Caco-2 (cell line): ENCODE results near the gene BHLHE40. TPM values are rescaled to one million over a fixed set of nuclear protein-coding genes. Genes with fewer than 3 reads are reported as not detected.
"Not testable (repeated sequence)": the region's sequence is repeated elsewhere in the genome, so short reads cannot be mapped to it uniquely, and the experiment has no call there.

ENCODE experiments used
- BruUV-seq: library from RNA; stranded (reverse); fragments of 400-500 nt; replicated peaks from 2 replicates; lab custom pipeline; 2021; lab: Mats Ljungman, UMichigan
- CTCF ChIA-PET: fragments of 300-600 bp; sonication (Branson Sonifier 250); formaldehyde crosslinking; loops from one replicate; lab custom pipeline; 2022; ENCODE audit warnings: antibody characterized with exemption; lab: Charles Lee
- POLR2A ChIA-PET: fragments of 300-600 bp; sonication (Branson Sonifier 250); formaldehyde crosslinking; loops from one replicate; lab custom pipeline; 2022; ENCODE audit warnings: antibody characterized with exemption; lab: Charles Lee
- DNase-seq, 2 experiments: peaks; one replicate each; pipeline versions ENCODE4 v3.0.0 to v3.0.0-alpha.2; 2020 to 2022
- H3K27me3 ChIP-seq: replicated peaks from 2 replicates; pipeline ENCODE4 v1.6.0; 2011; ENCODE audit warnings: low read length; ENCODE audit not compliant: control insufficient read depth, insufficient read depth
- H3K36me3 ChIP-seq: 2 replicates; pipeline ENCODE4 v1.5.1; 2011; ENCODE audit warnings: low read length; ENCODE audit not compliant: control insufficient read depth, insufficient read depth
- H3K4me1 ChIP-seq: fragments of 250-450 bp; sonication (Bioruptor Pico); 2 replicates; pipeline ENCODE4 v1.5.1; 2020; ENCODE audit warnings: mild to moderate bottlenecking
- H3K4me3 ChIP-seq: 2 replicates; pipeline ENCODE4 v1.5.1; 2011; ENCODE audit warnings: low read depth, mild to moderate bottlenecking, control low read depth, low read length
- H3K9me3 ChIP-seq: fragments of 250-450 bp; sonication (Bioruptor Pico); 2 replicates; pipeline ENCODE4 v1.5.1; 2020; ENCODE audit warnings: mild to moderate bottlenecking, moderate library complexity
- H3K27ac Mint-ChIP-seq: one replicate; pipeline ENCODE4 v1.8.0; 2022; ENCODE audit warnings: mixed read lengths; ENCODE audit not compliant: unreplicated experiment
- H3K27me3 Mint-ChIP-seq: one replicate; pipeline ENCODE4 v1.8.0; 2022; ENCODE audit warnings: mixed read lengths; ENCODE audit not compliant: insufficient read depth, unreplicated experiment
- H3K36me3 Mint-ChIP-seq: one replicate; pipeline ENCODE4 v1.8.0; 2022; ENCODE audit warnings: mild to moderate bottlenecking, mixed read lengths; ENCODE audit not compliant: insufficient read depth, unreplicated experiment
- H3K4me1 Mint-ChIP-seq: one replicate; pipeline ENCODE4 v1.8.0; 2022; ENCODE audit warnings: low read depth, mixed read lengths; ENCODE audit not compliant: unreplicated experiment
- H3K4me3 Mint-ChIP-seq: one replicate; pipeline ENCODE4 v1.8.0; 2022; ENCODE audit warnings: mild to moderate bottlenecking, moderate library complexity, mixed read lengths; ENCODE audit not compliant: unreplicated experiment
- H3K9me3 Mint-ChIP-seq: one replicate; pipeline ENCODE4 v1.8.0; 2022; ENCODE audit warnings: mixed read lengths; ENCODE audit not compliant: unreplicated experiment
- intact Hi-C: fragments of 100-400 bp; cut with micrococcal nuclease; formaldehyde crosslinking; loops from one replicate; pipeline ENCODE4 v1.10.0; 2022; ENCODE audit not compliant: unreplicated experiment
- total RNA-seq: library from RNA; stranded (reverse); gene quantifications from 2 replicates; pipeline ENCODE4 v1.2.3, GENCODE V29; 2022
- TF ChIP-seq, protein P1 (sequence below), 2 experiments: fragments of 200-600 bp in 1 of 2; IDR thresholded peaks; 1 replicate in 1 of 2; 2 replicates in 1 of 2; pipeline versions ENCODE4 v1.5.1 to v1.8.0; 2011 to 2022; ENCODE audit warnings: antibody characterized with exemption in 1 of 2, control low read depth in 1 of 2, inconsistent platforms in 1 of 2, low read depth in 1 of 2, low read length in 1 of 2, mild to moderate bottlenecking in 1 of 2, moderate library complexity in 1 of 2; ENCODE audit not compliant: insufficient read depth in 1 of 2, severe bottlenecking in 1 of 2, unreplicated experiment in 1 of 2

BHLHE40 gene
- total RNA-seq, 1 experiment from 2014 or later, result 8.5 TPM

DNA sequence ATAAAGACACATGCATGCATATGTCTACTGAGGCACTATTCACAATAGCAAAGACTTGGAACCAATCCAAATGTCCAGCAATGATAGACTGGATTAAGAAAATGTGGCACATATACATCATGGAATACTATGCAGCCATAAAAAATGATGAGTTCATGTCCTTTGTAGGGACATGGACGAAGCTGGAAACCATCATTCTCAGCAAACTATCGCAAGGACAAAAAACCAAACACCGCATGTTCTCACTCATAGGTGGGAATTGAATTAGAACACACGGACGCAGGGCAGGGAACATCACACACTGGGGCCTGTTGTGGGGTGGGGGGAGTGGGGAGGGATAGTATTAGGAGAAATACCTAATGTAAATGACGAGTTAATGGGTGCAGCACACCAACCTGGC, 7.8 kb upstream of the BHLHE40 start:
- BruUV-seq, H3K27me3 ChIP-seq, H3K36me3 ChIP-seq, H3K4me3 ChIP-seq, H3K27ac Mint-ChIP-seq, POLR2A ChIA-PET, H3K4me1 ChIP-seq, H3K27me3 Mint-ChIP-seq, H3K36me3 Mint-ChIP-seq, H3K4me3 Mint-ChIP-seq, CTCF ChIA-PET, intact Hi-C loops, DNase-seq, H3K4me1 Mint-ChIP-seq, H3K9me3 ChIP-seq: not testable (repeated sequence)
- H3K9me3 Mint-ChIP-seq, result peaks cover 18% of the 10 kb centered on the region

DNA sequence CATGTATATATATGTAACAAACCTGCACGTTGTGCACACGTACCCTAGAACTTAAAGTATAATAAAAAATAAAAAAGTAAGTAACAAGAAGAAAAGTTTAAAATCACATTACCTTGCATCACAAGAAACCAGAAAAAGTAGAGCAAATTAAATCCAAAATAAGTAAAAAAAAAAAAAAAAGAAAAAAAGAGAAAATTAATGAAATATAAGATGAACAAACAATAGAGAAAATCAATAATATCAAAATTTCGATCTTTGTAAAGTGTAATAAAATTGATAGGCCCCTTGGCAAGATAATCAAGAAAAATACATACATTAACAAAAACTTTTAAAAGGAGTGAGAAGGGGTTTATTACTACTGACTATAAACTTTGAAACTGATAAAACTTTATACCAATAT, 7.4 kb upstream of the BHLHE40 start:
- Histone ChIP-seq H3K4me3 (no peak overlapping the region), H3K4me1 (peaks cover under 1% of the 10 kb centered on the region; the same call in 1 of the 2 replicates), H3K27me3 (no peaks in the 10 kb centered on the region), H3K9me3 (0 out of 2 replicates have a peak, but pooled peaks cover 7% of the 10 kb centered on the region), H3K36me3 (no peaks in the 10 kb centered on the region)
- no peak for DNase-seq
- intact Hi-C loops, result no loop called here
- Mint-ChIP-seq H3K4me3 (no peak overlapping the region), H3K4me1 (no peaks in the 10 kb centered on the region), H3K9me3 (peaks cover 14% of the 10 kb centered on the region), H3K27me3 (peaks cover 7% of the 10 kb centered on the region), H3K36me3 (no peaks in the 10 kb centered on the region), H3K27ac (no peak overlapping the region)
- BruUV-seq, result no TSS peak
- TF ChIP-seq, protein P1, sequence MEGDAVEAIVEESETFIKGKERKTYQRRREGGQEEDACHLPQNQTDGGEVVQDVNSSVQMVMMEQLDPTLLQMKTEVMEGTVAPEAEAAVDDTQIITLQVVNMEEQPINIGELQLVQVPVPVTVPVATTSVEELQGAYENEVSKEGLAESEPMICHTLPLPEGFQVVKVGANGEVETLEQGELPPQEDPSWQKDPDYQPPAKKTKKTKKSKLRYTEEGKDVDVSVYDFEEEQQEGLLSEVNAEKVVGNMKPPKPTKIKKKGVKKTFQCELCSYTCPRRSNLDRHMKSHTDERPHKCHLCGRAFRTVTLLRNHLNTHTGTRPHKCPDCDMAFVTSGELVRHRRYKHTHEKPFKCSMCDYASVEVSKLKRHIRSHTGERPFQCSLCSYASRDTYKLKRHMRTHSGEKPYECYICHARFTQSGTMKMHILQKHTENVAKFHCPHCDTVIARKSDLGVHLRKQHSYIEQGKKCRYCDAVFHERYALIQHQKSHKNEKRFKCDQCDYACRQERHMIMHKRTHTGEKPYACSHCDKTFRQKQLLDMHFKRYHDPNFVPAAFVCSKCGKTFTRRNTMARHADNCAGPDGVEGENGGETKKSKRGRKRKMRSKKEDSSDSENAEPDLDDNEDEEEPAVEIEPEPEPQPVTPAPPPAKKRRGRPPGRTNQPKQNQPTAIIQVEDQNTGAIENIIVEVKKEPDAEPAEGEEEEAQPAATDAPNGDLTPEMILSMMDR (IDR thresholded peaks at IDR 0.05; ENCODE audit: insufficient read depth in 1 of 2, low read depth in 1 of 2, low read length in 1 of 2, severe bottlenecking in 1 of 2, unreplicated experiment in 1 of 2), result no peak
- POLR2A ChIA-PET, result no interaction called here
- CTCF ChIA-PET, result no interaction called here

DNA sequence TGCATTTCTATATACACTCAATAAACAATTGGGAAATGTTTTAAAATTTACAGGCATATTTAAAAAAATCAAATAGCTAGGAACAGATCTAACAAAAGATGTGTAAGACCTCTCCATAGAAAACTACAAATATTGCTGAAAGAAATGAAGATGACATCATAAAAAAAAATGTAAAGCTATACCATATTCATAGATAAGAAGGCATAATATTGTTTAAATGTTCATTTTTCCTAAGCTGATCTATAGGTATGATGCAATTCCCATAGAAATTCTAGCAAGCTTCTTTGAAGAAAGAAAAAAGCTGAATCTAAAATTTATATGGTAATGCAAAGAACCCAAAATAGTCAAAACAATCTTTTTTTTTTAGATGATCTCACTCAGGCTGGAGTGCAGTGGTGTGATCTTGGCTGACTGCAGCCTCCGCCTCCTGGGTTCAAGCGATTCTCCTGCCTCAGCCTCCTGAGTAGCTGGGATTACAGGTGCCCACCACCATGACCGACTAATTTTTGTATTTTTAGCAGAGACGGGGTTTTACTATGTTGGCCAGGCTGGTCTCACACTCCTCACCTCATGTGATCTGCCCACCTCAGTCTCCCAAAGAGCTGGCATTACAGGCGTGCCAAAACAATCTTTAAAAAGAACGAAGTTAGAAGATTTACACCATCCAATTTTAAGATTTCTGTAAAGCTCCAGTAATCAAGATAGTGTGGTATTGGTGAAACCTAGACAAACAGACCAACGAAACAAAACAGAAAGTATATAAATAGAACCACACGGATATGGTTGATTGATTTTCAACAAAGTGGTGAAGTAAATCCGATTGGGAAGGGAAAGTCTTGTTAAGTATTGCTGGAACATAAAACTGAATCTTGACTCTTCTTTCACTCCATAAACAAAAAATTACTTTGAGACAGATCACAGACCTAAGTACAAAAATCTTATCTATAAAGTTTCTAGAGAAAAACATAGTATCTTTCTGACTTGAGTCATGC, 6.3 kb upstream of the BHLHE40 start:
- BruUV-seq, result no TSS peak

More for the DNA sequence above, 6.3 kb upstream of the BHLHE40 start:
- H3K36me3 ChIP-seq, result no peaks in the 10 kb centered on the region
- Mint-ChIP-seq H3K27me3 (peaks cover 5% of the 10 kb centered on the region), H3K36me3 (peaks cover 6% of the 10 kb centered on the region), H3K4me3 (no peak overlapping the region), H3K4me1 (no peaks in the 10 kb centered on the region), H3K27ac (no peak overlapping the region), H3K9me3 (peaks cover 10% of the 10 kb centered on the region)
- DNase-seq, result no peak
- H3K4me1 ChIP-seq, result peaks cover 6% of the 10 kb centered on the region
- POLR2A ChIA-PET, result no interaction called here
- H3K27me3 ChIP-seq, result no peaks in the 10 kb centered on the region
- CTCF ChIA-PET, result no interaction called here
- intact Hi-C loops, result no loop called here
- TF ChIP-seq, protein P1 (IDR thresholded peaks at IDR 0.05; ENCODE audit: insufficient read depth in 1 of 2, low read depth in 1 of 2, low read length in 1 of 2, severe bottlenecking in 1 of 2, unreplicated experiment in 1 of 2), result no peak
- 0 out of 2 replicates have a peak, but pooled peaks cover 7% of the 10 kb centered on the region for H3K9me3 ChIP-seq
- H3K4me3 ChIP-seq, result no peak overlapping the region
